ENCODE results near the gene IRF2BP2.
A peak's percentile ranks its signal among the peaks of the same experiment; 100 is the strongest.
"Not testable (repeated sequence)": the region's sequence is repeated elsewhere in the genome, so short reads cannot be mapped to it uniquely, and the experiment has no call there.

The IRF2BP2 gene

DNA sequence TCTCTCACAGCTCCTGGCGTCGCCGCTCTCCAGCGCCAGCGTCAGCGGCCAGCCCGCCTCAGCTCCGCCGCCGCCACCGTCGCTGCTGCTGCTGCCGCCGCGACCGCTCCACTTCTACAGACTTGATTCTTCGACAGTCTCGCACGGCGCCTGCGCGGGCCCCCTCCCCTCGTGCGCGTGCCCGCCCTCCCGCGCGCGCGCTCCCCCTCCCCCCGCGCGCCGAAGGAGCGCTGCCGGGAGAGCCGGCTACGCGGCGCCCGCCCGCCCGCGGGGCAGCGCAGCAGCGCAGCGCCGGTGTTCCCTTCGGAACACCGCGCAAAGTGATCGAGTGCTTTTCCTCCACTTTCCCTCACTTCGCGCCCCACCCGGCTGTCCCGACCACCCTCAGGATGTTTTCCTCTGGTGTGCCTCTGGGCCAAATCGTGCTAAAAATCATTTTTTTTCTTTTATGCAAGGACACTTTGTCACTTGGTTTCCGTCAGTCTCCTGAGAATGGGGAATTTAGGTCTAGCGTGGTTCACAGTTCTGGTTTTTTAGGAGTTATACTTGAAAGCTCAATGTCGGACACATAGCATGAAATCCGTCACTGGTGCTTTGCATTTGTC, at the start of gene IRF2BP2:
IRF2BP2 (minus strand) TSS at position 118 of the 605 bp plus-strand sequence. CDS start 684 bp downstream, outside the sequence.
- ATAC-seq = peak; percentile 5 to 7

DNA sequence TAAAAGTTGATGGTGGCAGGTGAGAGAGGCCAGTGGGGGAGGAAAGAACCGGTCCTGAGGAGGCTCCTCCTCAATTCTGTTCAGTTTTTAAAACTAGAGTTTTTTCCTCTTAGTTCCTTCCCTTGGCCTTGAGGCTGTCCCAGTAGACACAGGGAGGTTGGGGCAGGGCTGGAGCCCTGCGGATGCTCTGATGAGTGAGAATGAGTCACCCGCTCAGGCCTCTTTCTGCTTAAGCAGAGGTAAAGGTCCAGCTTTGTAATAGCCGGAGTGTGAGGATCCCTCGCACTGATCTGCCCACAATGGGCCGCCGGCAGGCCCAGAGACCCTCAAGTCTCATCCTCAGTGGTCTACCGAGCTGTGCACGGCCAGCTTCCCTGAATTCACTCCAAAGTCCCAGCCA, 49.6 kb upstream of the IRF2BP2 start:
- no peak for ATAC-seq

DNA sequence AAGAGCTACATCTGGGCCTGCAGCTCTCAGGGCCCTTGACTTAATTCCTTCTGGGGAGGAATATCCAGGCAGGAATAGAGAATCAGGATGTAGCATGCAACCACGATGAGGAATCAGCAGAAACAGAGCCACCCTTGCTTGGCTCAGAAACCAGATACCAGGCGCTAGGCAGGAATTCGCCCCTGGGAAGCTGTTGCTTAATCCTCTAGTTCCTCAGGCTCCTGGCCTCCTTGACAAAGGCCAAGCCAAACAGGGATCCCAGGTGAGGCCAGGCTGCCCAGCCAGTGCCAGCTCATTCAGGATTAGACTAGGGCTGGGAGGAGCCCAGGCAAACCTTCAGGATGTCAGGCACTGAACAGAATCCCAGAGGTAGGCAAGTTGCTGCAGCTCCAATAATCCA, 48.2 kb upstream of the IRF2BP2 start:
- no peak for ATAC-seq

DNA sequence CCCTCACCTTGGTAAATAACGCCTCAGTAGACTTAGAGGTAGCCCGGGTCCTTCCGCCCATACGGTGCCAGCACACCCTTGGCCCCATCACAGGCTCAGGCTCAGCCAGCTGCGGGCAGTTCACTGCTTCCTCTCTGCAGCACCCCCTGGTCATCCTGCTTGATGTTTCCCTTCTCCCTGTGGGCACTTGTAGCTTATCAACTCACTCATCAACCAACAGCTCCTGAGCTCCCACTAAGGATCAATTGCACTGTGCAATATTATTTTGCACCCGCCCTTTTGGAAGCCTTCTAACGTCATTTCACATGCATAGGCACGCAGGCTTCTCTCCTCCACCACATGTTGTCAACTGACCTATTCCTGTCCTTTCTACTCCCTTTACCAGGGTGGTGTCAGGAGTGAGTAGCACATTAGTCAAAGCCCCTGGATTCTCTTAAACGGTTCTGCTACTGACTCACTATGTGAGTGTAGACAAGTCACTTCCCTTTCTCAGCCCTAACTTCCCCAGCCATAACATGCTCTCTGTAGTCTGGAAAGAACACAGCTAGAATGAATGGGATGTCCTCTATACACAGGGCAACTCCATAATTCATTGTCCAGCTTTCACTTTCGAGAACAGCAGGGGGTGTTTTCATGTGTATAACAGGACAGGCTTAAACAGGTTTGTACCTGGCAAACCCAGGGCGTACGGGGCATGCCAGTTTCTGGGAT, 47.1 kb upstream of the IRF2BP2 start:
- peak; percentile 94 to 98 for ATAC-seq

DNA sequence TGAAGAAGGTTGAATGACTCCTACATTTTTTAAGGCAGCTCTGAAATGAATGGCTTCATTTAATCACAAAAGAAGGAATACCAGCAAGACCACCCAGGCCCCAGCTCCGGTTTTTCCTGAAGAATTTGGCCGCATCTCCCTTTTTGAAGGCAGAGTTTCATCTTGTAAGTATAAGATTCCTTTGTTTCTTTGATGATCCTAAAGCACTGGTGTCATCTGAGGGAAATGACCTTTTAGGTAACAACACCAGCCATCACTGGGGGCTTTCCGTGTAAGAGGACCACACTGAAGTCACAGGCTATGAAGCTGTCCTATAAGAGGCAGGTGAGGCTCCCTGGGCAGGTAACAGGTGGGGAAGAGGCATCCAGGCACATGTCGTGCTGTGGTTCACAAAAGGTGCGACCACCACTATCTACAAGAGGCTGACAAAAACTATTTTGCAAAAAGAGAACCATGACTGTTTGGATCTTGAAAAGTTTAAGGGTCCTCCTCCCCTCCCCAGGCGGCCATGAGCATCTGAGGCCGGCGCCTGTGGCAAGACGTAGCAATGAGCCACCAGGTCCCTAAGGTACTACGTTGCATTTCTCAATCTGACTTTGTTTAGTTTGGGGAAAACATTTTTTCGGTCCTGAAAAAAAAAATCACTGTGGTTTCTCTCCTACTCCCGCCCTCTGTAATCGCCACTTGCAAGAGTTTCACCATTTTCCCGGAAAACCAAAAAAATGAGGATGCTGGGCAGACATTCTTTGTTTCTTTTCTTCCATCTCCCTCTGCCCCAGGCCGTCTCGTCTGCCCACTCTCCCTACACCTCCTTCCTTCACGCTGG, 46.3 kb upstream of the IRF2BP2 start:
- ATAC-seq = no peak

DNA sequence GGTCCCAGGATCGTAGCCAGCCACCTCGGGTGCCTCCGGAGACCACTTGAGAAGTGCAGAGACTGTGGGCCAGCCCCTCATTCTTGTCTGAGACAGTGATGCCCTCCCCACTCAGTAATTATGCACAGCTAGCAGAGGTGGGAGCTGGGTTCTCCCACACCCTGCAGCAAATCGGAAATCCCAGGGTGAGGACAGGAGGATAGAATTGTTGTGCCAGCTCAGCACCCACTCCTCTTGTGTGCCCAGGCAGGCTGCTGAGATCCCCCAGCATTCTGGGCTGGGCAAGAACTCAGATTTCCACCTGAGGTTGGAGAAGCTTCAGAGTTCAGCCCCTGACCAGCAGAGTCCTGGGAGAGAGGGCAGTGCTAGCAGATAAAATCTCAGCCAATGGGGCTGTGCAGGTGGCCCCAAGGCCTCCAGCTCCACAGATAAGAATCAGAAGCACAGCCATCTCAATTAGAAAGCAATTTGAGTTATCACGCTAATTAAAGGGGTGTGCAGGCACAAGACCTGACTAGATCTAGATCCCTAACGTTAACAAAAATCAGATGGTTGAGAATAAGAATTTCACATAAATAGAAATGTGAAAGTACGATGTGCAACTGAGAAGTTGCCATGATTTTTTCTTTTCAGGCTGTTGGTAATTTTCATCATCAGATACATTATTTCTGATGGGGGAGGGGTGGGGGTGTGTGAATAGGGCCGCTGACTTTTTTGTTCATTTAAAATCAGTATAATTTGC, 45.5 kb upstream of the IRF2BP2 start:
- no peak for ATAC-seq

- ATAC-seq = no peak
Measured at GRCh38 chr1:234654002-234654733, 44.2 kb upstream of the IRF2BP2 start.

DNA sequence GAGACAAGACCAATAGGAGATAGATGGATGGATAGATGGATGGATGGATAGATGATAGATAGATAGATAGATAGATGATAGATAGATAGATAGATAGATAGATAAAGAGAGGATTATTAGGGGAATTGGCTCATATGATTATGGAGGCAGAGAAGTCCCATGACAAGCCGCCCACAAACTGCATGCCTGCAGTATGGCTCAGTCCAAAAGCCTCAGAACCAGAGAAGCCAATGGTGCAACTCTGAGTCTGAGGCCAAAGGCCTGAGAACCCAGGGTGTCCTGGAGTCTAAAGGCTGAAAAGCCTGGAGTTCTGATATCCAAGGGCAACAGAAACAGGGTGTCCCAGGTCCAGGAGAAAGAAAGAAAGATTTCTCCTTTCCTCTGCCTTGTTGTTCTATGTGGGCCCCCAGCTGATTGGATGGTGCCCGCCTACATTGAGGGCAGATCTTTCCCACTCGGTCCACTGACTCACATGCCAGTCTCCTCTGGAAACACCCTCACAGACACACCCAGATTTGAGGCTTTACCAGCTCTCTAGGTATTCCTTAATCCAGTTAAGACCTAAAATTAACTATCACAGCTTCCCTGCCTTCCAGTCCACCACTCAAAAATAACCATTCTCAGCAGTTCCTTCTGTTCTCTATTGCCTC, 39.6 kb upstream of the IRF2BP2 start:
- no peak for ATAC-seq

DNA sequence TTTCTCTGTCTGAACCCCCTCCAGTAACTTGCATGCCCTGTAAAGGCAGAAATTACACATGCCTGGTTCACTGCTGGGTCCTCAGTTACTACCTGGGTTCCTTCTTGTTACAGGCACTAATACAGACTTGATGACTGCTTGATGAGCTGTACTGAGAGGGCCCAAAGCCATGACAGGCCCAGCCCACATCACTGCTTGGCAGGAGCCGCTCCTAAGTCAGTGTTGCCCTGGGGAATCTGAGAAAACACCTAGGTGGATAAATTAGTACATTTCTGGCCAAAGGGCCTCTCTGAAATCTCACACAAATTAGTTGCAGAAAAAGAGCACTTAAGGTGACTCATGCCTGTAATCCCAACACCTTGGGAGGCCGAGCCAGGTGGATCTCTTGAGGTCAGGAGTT, 37.8 kb upstream of the IRF2BP2 start:
- peak in 1 of 2 donors; percentile 60 for ATAC-seq

DNA sequence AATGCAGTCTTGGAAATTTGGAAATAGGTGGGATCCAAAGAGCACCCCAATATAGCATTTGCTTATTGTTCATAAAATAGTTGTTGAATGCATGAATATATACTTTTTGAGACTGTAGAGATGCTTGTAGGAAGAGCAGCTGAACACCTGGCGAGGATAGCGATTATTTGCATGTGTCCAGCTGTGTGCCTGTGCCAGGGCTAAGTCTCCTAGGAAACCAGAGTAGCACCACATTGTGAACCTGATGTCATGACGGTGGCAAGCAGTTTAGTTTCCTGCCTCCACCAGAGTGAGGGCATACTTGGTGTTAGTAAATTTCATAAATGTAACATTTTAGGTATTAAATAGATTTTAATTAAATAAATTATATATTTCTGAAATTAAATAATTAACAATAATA, 37.3 kb upstream of the IRF2BP2 start:
- no peak for ATAC-seq

DNA sequence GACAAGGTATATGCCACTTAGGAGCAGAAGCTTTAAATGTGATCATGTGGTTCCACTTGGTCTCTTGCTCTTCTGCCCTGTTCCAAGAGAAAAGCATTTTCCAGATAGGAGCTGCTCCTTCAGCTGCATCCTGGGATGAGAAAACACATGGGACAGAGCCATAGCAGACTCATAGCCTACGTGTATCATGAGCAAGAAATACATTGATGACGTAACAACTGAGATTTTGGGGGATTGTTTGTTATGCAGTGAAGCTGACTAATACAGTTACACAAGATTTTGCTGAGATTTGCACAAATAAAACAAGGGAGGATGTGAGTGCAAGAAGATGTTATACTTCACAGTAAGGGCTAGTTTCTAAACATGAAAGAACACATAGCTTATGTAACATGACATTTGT, 36.0 kb upstream of the IRF2BP2 start:
- no peak for ATAC-seq

GRCh38 chr1:234645474-234645953, 35.5 kb upstream of the IRF2BP2 start:
- no peak for ATAC-seq

- ATAC-seq = no peak
Measured at GRCh38 chr1:234644928-234645327, 35.0 kb upstream of the IRF2BP2 start.

DNA sequence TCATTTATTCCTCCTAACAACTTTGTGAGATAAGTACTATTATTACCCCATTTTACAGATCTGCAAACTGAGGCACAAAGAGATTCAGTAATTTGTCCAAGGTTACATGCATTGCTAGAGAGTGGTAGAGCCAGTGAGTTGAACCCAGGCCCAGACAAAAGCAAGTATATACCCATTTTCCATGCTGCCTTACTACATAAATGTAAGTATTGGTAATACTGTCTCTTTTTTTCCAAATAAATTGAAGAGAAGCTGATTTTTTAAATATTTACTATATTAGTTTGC, 33.8 kb upstream of the IRF2BP2 start:
- no peak for ATAC-seq

- ATAC-seq = no peak
Measured at GRCh38 chr1:234643111-234643849, 33.3 kb upstream of the IRF2BP2 start.

- no peak for ATAC-seq
Measured at GRCh38 chr1:234642428-234642827, 32.5 kb upstream of the IRF2BP2 start.

DNA sequence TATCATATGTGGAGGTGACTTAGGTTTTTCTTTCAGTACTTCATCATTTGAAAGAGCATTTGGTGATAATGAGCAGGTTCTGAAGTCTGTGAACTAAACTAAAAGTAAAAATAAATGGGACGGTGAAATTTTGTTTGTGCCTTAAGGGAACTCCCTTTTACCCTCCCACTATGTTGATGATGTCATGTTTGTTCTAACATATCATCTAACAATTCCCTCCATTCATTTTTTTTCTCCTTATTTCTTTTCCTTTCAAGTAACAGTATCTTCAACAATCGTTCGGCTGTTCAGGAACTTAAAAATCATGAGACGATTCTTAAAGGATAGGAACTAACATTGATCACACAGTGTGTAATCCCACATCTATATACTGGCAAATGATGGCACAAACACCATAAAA, 30.0 kb upstream of the IRF2BP2 start:
- no peak for ATAC-seq

DNA sequence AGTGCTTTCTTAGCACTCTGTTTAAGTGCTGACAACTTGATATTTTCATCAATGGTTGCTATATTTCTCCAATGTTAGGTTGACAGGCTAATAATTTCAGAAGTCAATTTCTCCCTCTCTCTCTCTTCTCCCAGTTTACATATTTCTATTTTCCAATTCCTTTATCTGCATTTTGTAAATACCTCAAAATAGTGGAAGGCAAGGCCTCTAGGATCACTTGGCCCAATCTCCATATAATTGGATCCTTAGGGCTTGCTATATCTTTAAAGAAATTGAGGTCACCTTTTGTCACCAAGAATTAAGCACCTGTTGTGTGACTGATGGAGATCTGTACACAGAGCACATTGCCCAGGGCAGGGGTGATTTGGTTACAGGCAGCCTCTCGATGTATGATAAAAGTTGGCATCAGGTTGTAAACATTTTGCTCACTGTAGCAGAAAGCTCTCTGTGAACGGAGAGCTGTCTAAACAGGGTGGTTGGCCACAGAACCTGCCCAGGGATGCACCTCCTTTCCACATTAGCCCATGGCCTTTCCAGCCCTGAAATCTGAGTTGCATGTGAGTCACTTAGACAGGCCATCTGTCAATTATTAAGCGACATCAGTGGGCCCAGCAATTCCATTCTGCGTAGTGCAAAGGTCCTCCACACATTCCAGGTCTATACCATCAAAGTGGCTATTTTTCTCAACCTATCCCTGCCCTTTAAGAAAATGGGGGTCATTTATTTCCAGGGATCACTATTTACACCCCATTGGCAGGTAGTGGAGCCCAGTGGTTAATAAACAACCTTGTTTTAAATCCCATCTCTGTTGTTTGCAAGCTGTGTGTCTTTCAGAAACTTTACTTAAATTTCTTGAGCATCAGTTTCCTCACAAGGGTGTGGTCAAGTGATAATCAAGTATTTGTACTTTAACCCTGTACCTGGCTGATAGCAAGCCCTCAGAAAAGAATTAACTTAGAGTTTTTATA, 29.1 kb upstream of the IRF2BP2 start:
- no peak for ATAC-seq

DNA sequence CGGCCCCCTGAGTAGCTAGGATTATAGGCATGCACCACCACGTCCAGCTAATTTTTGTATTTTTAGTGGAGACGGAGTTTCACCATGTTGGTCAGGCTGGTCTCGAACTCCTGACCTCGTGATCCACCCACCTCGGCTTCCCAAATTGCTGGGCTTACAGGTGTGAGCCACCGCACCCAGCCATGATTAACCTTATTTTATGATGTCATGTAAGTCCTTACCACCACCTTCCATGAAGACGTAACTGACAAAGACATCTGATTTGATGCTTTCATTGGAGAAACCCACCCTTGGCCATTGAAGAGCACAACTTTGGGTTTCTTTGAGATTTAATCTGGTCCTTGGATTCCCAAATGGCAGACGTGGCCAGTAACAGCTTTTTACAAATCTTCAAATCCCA, 24.9 kb upstream of the IRF2BP2 start:
- not testable (repeated sequence) for ATAC-seq

DNA sequence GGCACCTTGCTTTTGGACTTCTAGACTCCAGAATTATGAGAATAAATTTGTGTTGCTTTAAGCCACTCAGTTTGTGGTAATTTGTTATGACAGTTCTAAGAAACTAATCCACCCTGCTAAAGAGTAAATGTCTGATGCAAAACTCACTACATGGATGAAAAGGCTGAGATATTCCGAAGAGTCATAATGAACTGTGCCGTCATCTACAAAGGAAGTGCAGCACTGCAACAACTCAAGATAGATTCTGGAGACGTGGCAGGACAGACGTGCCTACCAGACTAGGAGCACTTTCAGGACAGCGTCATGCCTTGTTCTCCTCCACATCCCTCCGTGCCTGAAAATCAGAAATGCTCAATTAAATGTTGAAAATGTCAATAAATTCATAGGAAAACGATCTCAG, 24.4 kb upstream of the IRF2BP2 start:
- ATAC-seq = no peak

All from activated CD4-positive, CD25-positive, alpha-beta regulatory T cell treated with anti-CD3 and anti-CD28 coated beads, Interleukin-2, amount 50 U/mL, for 24 hours (primary cell).